AG09319 (cell line): ENCODE data around the gene SOAT2.

Experiments used
- DNase-seq: peaks from one replicate; pipeline ENCODE4 v3.0.0-alpha.2; 2010; ENCODE audit warnings: low read depth; ENCODE audit errors: extremely low read depth
- CTCF ChIP-seq: IDR thresholded peaks from 2 replicates; pipeline ENCODE4 v1.5.1; 2011; ENCODE audit warnings: low read depth, mild to moderate bottlenecking, inconsistent platforms, low read length, moderate library complexity

Gene SOAT2

DNA sequence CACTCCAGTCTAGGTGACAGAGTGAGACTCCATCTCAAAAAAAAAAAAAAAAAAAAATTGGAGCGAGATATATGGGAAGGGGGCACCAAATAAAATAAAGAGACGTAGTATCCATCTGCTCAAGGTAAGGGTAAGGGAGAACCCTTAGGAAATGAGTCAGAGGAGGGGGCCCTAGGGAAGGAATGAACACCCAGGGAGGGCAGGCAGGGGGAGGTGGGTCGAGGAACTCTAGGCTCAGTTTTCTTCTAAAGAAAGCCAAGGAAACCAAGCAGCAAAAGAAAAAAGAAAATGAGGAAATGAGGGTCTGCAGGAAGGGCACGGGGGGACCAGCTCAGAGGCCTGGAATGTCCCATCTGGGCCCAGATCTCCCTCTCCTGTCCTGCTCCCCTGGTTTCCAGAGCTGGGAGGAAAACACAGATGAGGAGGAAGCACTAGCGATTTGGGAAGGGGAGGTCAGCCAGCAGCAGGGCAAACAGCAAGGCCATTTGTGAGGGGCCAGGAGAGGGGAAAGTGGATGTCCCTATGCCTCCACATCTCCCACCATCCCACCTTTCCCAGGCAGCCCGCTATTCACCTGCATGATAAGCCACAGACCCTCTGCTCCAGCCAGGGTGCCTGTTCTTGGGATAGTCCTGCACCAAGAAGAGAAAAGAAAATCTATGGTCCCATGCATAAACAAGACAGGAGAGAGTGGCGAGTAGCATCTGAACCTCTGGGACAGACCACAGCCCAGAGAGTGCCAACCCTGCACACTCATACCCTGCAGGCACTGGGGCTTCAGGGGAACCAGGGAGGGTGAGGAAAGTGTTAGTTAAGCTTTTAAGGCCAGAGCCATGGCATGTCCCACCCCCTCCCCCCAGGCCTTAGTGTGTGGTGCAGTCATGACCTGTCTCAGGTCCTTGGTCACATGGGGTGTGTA, 36.0 kb upstream of the SOAT2 start:
- no peak for DNase-seq
- no peak for TF ChIP-seq CTCF

DNA sequence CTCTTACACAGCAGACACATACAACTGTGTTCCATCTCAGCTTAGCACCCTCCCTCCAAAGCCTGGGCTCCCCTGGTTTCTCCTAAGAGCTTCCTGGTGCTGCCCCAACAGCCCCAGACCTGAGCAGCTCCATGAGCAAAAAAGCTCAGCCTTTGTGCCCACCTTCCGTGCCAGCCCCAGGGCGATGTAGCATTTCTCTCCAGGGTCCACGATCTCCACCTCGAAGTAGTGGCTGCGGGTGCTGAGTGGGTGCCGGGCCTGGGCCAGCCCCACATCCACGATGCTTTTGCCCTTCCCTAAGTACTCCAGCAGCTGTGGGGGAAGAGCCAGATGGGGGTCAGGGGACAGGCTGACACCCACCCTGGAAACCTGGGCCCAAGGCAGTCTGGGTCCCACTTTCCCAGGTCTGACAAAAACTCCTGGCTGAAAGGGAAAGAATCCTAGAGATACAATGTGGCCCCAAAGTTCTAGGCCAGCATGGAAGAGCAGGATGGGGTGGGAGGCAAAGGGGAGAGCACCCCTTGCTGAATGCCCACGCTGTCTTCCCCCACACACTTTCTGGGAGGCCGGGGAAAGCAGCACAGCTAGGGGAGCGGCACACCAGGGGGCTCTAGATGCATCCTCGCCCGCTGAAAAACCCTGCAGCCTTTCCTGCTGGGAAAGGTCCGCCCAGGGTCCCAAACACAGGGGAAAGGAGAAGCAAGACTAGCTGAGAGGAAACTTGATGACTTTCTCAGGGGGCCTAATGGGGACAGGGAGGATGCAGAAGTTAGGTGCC, 35.1 kb upstream of the SOAT2 start:
- TF ChIP-seq CTCF = no peak
- DNase-seq = no peak

DNA sequence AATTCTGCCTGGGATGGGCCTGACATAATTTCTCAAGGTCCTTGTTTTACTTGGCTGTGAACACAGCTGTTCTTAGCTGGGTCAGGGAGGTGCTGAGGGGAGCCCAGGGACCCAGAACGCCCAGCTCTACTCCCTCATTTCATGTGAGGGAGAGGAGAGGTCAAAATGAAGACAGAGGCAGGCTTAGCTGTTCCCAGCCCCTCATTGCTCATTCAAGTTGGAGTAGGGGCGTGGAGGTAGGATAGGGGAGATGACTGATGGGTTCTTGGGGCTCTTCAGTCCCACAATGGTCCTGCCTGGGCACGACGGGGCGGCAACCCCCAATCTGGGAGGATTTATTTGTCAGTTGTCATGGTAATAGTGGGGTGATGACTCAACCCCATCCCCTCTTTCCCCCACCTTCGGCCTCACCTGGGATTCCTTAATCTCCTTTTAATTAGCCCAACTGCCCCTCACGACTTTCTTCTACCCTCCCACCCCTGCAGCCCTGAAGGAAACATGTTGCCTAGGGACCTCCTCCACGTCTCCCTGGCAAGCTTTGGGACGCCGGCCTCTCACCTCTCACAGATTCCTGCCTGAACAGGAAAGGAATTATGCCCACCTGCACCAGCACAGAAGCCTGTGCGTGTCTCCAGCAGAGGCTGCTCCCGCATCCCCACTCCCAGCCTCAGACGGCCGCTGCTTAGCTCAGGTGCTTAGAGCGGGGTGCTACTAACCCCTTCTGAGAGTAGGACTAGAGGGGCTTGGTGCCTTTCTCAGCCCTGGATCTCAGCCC, 34.3 kb upstream of the SOAT2 start:
- DNase-seq = no peak
- no peak for TF ChIP-seq CTCF

GRCh38 chr12:53069621-53070410, 33.5 kb upstream of the SOAT2 start:
- TF ChIP-seq CTCF = no peak
- DNase-seq = no peak

DNA sequence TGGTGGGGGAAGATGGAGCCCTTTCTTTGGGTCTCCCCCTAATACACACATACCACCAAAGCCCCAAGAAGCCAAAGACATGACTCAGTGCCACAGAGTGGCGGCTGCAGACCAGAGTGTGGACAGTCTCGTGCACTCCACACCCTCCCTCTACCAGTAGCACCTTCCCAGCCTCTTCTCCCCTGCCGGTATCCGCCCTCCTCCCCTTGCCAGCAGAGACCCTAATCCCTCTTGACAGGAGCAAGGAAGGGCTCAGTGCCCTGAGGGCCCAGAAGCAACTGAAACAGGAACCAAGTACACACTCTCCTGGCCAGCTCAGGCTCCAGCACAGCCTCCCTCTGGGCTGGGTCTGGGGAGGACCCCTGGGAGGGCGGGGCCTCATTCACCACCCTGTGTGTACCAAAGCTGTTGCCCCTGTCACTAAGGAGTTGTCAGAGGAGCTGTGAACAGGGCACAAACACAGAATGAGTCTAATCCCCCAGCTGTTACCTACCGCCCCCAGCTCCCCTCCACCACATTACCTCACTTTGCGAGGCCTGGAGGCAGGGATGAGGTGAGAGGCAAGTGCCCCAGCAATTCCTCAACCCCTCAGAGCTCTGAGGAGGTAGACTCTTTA, 32.3 kb upstream of the SOAT2 start:
- DNase-seq = no peak
- TF ChIP-seq CTCF = no peak
